ENCODE results near the gene NMBR.

Gene NMBR

DNA sequence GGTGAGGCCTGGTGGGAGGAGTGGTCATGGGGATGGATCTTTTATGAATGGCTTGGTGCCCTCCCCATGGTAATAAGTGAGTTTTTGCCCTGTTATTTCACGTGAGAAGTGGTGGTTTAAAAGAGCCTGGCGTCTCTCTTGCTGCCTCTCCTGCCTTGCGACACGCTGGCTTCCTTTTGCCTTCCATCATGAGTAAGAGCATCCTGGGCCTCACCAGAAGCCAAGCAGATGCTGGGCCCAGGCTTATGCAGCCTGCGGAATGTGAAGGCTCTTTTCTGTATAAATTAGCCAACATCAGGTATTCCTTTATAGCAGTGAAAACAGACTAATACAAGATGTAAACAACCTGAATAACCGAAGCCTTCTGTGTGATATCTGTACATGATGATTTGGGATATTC is 27.8 kb upstream of the NMBR start:
- ChIA-PET CTCF (interaction anchor here (0.6 to 2.2 kb wide), 3 partner anchors 19 to 34 kb away, joined by 3 to 7 read pairs (median 3); no protein-coding TSS in a partner anchor), POLR2A (no interaction called here)
- no peak overlapping the region for H3K4me3 ChIP-seq (ENCODE audit: low read depth, low read length)
- DNase-seq (ENCODE audit: low read depth, low spot score): no peak
- TF ChIP-seq, protein P1, sequence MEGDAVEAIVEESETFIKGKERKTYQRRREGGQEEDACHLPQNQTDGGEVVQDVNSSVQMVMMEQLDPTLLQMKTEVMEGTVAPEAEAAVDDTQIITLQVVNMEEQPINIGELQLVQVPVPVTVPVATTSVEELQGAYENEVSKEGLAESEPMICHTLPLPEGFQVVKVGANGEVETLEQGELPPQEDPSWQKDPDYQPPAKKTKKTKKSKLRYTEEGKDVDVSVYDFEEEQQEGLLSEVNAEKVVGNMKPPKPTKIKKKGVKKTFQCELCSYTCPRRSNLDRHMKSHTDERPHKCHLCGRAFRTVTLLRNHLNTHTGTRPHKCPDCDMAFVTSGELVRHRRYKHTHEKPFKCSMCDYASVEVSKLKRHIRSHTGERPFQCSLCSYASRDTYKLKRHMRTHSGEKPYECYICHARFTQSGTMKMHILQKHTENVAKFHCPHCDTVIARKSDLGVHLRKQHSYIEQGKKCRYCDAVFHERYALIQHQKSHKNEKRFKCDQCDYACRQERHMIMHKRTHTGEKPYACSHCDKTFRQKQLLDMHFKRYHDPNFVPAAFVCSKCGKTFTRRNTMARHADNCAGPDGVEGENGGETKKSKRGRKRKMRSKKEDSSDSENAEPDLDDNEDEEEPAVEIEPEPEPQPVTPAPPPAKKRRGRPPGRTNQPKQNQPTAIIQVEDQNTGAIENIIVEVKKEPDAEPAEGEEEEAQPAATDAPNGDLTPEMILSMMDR (IDR thresholded peaks at IDR 0.05; ENCODE audit: insufficient read depth, low read length, missing control alignments): no peak

DNA sequence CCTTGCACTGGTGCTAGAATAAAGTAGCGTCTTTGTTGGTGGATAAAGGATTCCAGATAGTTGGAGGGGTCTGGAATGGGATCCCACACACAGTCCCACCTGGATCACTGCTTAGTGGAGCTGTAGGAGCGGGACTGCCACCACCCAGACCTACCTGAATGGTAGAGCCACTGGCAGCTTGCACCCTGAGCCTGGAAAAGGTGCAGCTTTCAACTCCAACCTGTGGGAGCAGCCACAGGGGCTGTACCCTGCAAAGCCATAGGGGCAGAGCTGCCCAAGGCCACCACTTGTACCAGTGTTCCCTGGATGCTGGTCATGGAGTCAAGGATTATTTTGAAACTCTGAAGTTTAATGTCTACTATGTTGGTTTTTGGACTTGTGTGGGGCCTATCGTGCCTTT is 27.1 kb upstream of the NMBR start:
- CTCF ChIA-PET: interaction anchor here (2.2 kb wide), 1 partner anchor 18 kb away, joined by 7 read pairs; no protein-coding TSS in a partner anchor

DNA sequence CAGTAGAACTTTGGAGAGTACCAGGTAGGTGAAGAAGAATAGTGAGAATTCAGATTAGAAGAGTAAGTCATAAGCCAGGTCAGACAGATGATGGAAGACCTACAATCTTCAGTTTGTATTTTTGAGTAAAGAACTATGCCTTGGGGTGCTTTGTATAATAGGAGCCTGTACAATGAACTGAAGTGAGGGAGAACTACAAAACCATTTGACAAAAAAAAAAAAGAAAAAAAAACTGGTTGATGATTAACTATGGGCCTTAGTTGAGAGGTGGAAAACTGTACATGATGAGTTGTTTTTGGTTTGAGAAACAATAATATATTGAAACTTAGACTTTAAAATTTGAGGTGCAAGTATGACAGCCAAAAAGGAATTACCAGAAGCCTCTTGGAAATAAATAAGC is 25.8 kb upstream of the NMBR start:
- ChIA-PET POLR2A (no interaction called here), CTCF (interaction anchor here (2.2 kb wide), 1 partner anchor 17 kb away, joined by 7 read pairs; no protein-coding TSS in a partner anchor)
- H3K4me3 ChIP-seq (ENCODE audit: low read depth, low read length): no peak overlapping the region
- DNase-seq (ENCODE audit: low read depth, low spot score): no peak
- TF ChIP-seq, protein P1 (IDR thresholded peaks at IDR 0.05; ENCODE audit: insufficient read depth, low read length, missing control alignments): no peak

More for the DNA sequence above, 27.1 kb upstream of the NMBR start:
- no peak overlapping the region for H3K4me3 ChIP-seq (ENCODE audit: low read depth, low read length)
- POLR2A ChIA-PET: no interaction called here
- DNase-seq (ENCODE audit: low read depth, low spot score): no peak
- TF ChIP-seq, protein P1 (IDR thresholded peaks at IDR 0.05; ENCODE audit: insufficient read depth, low read length, missing control alignments): no peak

DNA sequence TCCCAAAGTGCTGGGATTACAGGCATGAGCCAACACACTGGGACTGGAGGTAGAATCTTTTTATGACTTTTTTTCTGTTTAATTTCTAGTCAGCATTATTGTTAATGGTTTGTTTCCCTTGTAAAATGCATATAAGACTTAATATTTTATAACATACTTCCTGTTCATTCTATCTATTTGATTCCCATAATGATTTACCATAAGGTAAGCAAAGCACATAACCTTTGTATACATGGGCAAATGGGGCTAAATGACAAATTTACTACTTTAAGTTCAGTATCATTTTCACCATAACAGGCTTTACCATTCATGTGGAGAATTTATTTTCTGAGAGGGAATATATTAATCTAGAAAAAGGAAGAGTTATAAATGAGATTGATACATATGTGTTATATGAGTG is 24.4 kb upstream of the NMBR start:
- no peak overlapping the region for H3K4me3 ChIP-seq (ENCODE audit: low read depth, low read length)
- no peak for DNase-seq (ENCODE audit: low read depth, low spot score)
- ChIA-PET CTCF (interaction anchor here (1.7 to 7.9 kb wide), 3 partner anchors 16 to 216 kb away, joined by 4 to 65 read pairs (median 7); no protein-coding TSS in a partner anchor), POLR2A (no interaction called here)
- TF ChIP-seq, protein P1 (IDR thresholded peaks at IDR 0.05; ENCODE audit: insufficient read depth, low read length, missing control alignments): no peak

DNA sequence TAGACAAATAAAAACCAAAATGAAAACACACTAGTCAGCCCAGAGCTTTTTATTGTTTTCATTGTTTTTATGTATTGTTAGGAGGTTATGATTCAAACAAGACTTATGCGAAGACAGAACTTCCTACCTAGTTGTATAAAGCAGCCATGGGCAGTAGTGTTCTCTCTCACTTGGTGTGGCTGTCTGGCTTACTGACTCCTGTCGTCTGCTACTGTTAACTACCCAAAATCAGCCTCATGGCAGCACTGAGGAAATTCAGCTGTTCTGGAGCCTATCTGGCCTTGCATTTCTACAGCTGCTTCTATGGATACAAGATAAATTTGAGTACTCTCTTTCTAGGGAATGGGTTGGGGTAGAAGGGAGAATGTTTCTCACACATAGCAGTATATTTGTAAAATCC is 20.6 kb upstream of the NMBR start:
- POLR2A ChIA-PET: no interaction called here
- no peak overlapping the region for H3K4me3 ChIP-seq (ENCODE audit: low read depth, low read length)
- TF ChIP-seq, protein P1 (IDR thresholded peaks at IDR 0.05; ENCODE audit: insufficient read depth, low read length, missing control alignments): no peak
- DNase-seq (ENCODE audit: low read depth, low spot score): no peak
- CTCF ChIA-PET: interaction anchor here (1.1 to 7.9 kb wide), 3 partner anchors 12 to 221 kb away, joined by 3 to 65 read pairs (median 10); no protein-coding TSS in a partner anchor

DNA sequence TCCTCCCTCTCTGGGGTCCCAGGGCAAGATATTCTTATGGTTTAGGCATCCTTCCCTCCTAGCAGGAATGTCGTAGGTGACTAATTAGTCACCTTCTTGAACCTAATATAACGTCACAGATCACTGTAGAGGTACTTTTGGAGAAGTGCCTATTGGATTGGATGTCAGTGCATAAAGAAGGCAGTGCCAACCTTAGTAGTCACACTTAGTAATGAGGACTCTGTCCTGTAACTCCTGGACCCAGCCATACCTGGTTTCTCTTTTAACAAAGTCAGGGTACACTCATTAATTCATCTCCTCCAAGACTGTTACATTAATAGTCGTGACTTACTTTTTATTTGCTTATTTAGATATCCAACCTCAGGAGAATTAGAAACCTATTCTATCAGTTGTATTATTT is 20.1 kb upstream of the NMBR start:
- POLR2A ChIA-PET: no interaction called here
- CTCF ChIA-PET: interaction anchor here (1.1 to 7.9 kb wide), 3 partner anchors 11 to 221 kb away, joined by 3 to 65 read pairs (median 10); no protein-coding TSS in a partner anchor
- DNase-seq (ENCODE audit: low read depth, low spot score): no peak
- TF ChIP-seq, protein P1 (IDR thresholded peaks at IDR 0.05; ENCODE audit: insufficient read depth, low read length, missing control alignments): no peak
- no peak overlapping the region for H3K4me3 ChIP-seq (ENCODE audit: low read depth, low read length)

All from AG04449 (cell line).